Hematopoietic multipotent progenitor cell treated with erythropoietin and hydrocortisone succinate and interleukin-3 and kit ligand, for 17 days (in vitro differentiated cells): Measurements from ENCODE around the gene MFAP3L.

Source experiments
- DNase-seq: peaks from one replicate; pipeline ENCODE4 v3.0.0-alpha.2; 2015; ENCODE audit warnings: low spot score

The MFAP3L gene

DNA sequence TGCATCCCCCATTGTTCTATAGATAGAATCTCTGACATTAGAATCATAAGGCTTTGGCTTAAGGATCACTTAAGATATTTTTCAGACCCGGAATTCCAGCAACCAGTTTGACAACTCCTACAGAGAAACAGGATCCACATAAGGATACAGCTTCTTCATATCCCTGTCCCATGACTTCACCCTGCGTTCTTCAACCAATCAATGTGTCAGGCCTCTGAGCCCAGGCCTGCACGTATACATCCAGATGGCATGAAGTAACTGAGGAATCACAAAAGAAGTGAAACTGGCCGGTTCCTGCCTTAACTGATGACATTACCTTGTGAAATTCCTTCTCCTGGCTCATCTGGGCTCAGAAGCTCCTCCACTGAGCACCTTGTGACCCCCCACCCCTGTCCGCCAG lies 85.1 kb downstream of the MFAP3L start:
- no peak for DNase-seq

DNA sequence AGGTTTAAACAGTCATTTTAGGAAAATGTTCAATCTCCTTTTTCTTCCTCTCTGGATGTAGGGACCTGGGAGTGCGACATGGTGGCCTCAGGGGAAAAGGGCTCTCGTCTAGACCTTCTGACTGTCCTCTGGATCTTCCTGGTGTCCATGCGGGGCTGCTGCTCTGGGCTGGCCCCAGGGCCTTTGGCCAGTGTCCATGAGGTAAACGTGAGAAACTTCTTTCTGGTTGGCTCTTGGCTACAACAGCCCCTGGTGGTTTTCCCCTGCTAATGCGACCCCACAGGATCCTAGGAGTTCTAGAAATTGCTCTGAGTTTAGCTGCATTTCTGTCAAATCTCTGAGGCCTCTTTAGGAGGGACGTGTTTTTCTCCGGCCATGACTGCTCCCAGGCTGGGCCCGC lies 85.7 kb downstream of the MFAP3L start:
- DNase-seq: no peak
